H1 (cell line): ENCODE results near the gene LSM2. TPM values are rescaled to one million over a fixed set of nuclear protein-coding genes. Genes with fewer than 3 reads are reported as not detected.
A peak's percentile ranks its signal among the peaks of the same experiment; 100 is the strongest.

Experiments used
- CTCF ChIA-PET: fragments of 300-600 bp; sonication (Branson Sonifier 250); formaldehyde crosslinking; loops from one replicate; lab custom pipeline; 2021; ENCODE audit not compliant: partially characterized antibody; lab: Charles Lee
- POLR2A ChIA-PET: fragments of 300-600 bp; sonication (Branson Sonifier 250); formaldehyde crosslinking; loops from one replicate; lab custom pipeline; 2021; ENCODE audit warnings: inconsistent platforms; ENCODE audit not compliant: partially characterized antibody; lab: Charles Lee
- DNase-seq, 2 experiments: peaks; one replicate each; pipeline versions ENCODE4 v3.0.0 to v3.0.0-alpha.2; 2010 to 2022; ENCODE audit warnings: low spot score in 2 of 2, low read depth in 1 of 2, mixed read lengths in 1 of 2
- FAIRE-seq: peaks from 2 replicates; lab custom pipeline; 2011; peaks lifted over from hg19 to GRCh38; lab: Jason Lieb, UNC
- H2AFZ ChIP-seq: 2 replicates; pipeline ENCODE4 v1.8.1; 2012; ENCODE audit warnings: low read length, inconsistent platforms
- H2AK5ac ChIP-seq: 2 replicates; pipeline ENCODE4 v1.6.1; 2013; ENCODE audit warnings: low read depth, low read length
- H2BK120ac ChIP-seq: replicated peaks from 2 replicates; pipeline ENCODE3; 2013; ENCODE audit warnings: low read depth, low read length, inconsistent platforms
- H2BK12ac ChIP-seq: 2 replicates; pipeline ENCODE4 v1.6.1; 2013; ENCODE audit warnings: low read depth, low read length
- H2BK15ac ChIP-seq: 2 replicates; pipeline ENCODE4 v1.6.1; 2013; ENCODE audit warnings: low read length
- H2BK20ac ChIP-seq: 2 replicates; pipeline ENCODE4 v1.6.1; 2013; ENCODE audit warnings: low read length
- H2BK5ac ChIP-seq: 2 replicates; pipeline ENCODE4 v1.6.1; 2013; ENCODE audit warnings: low read depth, low read length
- H3K14ac ChIP-seq: 2 replicates; pipeline ENCODE4 v1.6.1; 2013; ENCODE audit warnings: inconsistent platforms; ENCODE audit not compliant: insufficient read length
- H3K18ac ChIP-seq: 2 replicates; pipeline ENCODE4 v1.6.1; 2013; ENCODE audit warnings: low read length; ENCODE audit errors: extremely low read depth
- H3K23ac ChIP-seq: 2 replicates; pipeline ENCODE4 v1.6.1; 2013; ENCODE audit warnings: inconsistent platforms; ENCODE audit not compliant: insufficient read length
- H3K23me2 ChIP-seq: 2 replicates; pipeline ENCODE4 v1.6.1; 2013; ENCODE audit warnings: low read depth, low read length
- H3K27ac ChIP-seq: 2 replicates; pipeline ENCODE4 v1.6.1; 2011; ENCODE audit warnings: low read depth, low read length, inconsistent platforms
- H3K27me3 ChIP-seq, 4 experiments: replicated peaks in 1 of 4; 1 replicate in 1 of 4; 2 replicates in 3 of 4; pipeline versions ENCODE4 v1.6.1 to v1.8.1; 2011 to 2013; ENCODE audit warnings: low read length in 3 of 4, mild to moderate bottlenecking in 3 of 4, inconsistent platforms in 2 of 4, mixed read lengths in 2 of 4, moderate library complexity in 1 of 4; ENCODE audit not compliant: control insufficient read depth in 3 of 4, insufficient read depth in 3 of 4; ENCODE audit errors: extremely low read depth in 1 of 4
- H3K36me3 ChIP-seq, 4 experiments: 2 replicates each; pipeline versions ENCODE4 v1.6.1 to v1.8.1; 2011 to 2013; ENCODE audit warnings: mild to moderate bottlenecking in 4 of 4, low read length in 3 of 4, moderate library complexity in 2 of 4, control low read depth in 1 of 4, inconsistent platforms in 1 of 4; ENCODE audit not compliant: insufficient read depth in 4 of 4, control insufficient read depth in 2 of 4
- H3K4ac ChIP-seq: replicated peaks from 2 replicates; pipeline ENCODE3; 2013; ENCODE audit warnings: low read length, low read depth, mixed read lengths, inconsistent platforms; ENCODE audit not compliant: insufficient read length
- H3K4me1 ChIP-seq, 4 experiments: replicated peaks in 1 of 4; 1 replicate in 1 of 4; 2 replicates in 3 of 4; pipeline versions ENCODE4 v1.6.1 to v1.8.1; 2011 to 2013; ENCODE audit warnings: low read length in 3 of 4, inconsistent platforms in 2 of 4, mixed read lengths in 1 of 4; ENCODE audit not compliant: insufficient read depth in 4 of 4, control insufficient read depth in 3 of 4
- H3K4me2 ChIP-seq, 2 experiments: 2 replicates each; pipeline versions ENCODE4 v1.6.1 to v1.8.1; 2011 to 2013; ENCODE audit warnings: low read depth in 2 of 2, low read length in 2 of 2, control low read depth in 1 of 2, inconsistent platforms in 1 of 2, mild to moderate bottlenecking in 1 of 2; ENCODE audit not compliant: insufficient read depth in 1 of 2
- H3K4me3 ChIP-seq, 4 experiments: fragments of 200-600, 300-600 bp in 1 of 4; sonication (generic), shearing (Covaris generic), sonication (Bioruptor Twin) in 1 of 4; 2 replicates each; pipeline versions ENCODE4 v1.5.1 to v1.8.1; 2011 to 2016; ENCODE audit warnings: low read length in 4 of 4, low read depth in 3 of 4, control low read depth in 2 of 4, inconsistent platforms in 2 of 4, mild to moderate bottlenecking in 2 of 4, mixed read lengths in 1 of 4, moderate library complexity in 1 of 4; ENCODE audit not compliant: insufficient read depth in 2 of 4; ENCODE audit errors: extremely low read depth in 1 of 4
- H3K56ac ChIP-seq: replicated peaks from 2 replicates; pipeline ENCODE3; 2013; ENCODE audit warnings: low read depth, mild to moderate bottlenecking, mixed read lengths, low read length, inconsistent platforms; ENCODE audit not compliant: insufficient read length
- H3K79me1 ChIP-seq: 2 replicates; pipeline ENCODE4 v1.6.1; 2013; ENCODE audit warnings: low read depth, low read length, control low read depth
- H3K79me2 ChIP-seq, 2 experiments: 2 replicates each; pipeline versions ENCODE4 v1.6.1 to v1.8.1; 2012 to 2013; ENCODE audit warnings: low read length in 2 of 2, mild to moderate bottlenecking in 2 of 2, inconsistent platforms in 1 of 2; ENCODE audit not compliant: insufficient read depth in 2 of 2, control insufficient read depth in 1 of 2
- H3K9ac ChIP-seq, 4 experiments: replicated peaks in 1 of 4; 1 replicate in 1 of 4; 2 replicates in 3 of 4; pipeline versions ENCODE4 v1.6.1 to v1.8.1; 2011 to 2013; ENCODE audit warnings: low read depth in 3 of 4, low read length in 3 of 4, control low read depth in 2 of 4, mild to moderate bottlenecking in 2 of 4, moderate library complexity in 2 of 4, inconsistent platforms in 1 of 4; ENCODE audit errors: extremely low read depth in 1 of 4
- H3K9me3 ChIP-seq, 2 experiments: 2 replicates each; pipeline versions ENCODE4 v1.6.1 to v1.8.1; 2012 to 2013; ENCODE audit warnings: mild to moderate bottlenecking in 2 of 2, moderate library complexity in 2 of 2, control low read depth in 1 of 2, inconsistent platforms in 1 of 2, low read depth in 1 of 2, low read length in 1 of 2, mixed read lengths in 1 of 2; ENCODE audit not compliant: insufficient read depth in 2 of 2
- H4K20me1 ChIP-seq, 2 experiments: replicated peaks in 1 of 2; 2 replicates each; pipeline versions ENCODE3 to v1.8.1; 2011 to 2013; ENCODE audit warnings: inconsistent platforms in 2 of 2, low read length in 2 of 2, mild to moderate bottlenecking in 1 of 2; ENCODE audit not compliant: insufficient read depth in 2 of 2, control insufficient read depth in 1 of 2
- H4K5ac ChIP-seq: 2 replicates; pipeline ENCODE4 v1.6.1; 2013; ENCODE audit warnings: low read length, low read depth, mixed read lengths, inconsistent platforms; ENCODE audit not compliant: insufficient read length
- H4K8ac ChIP-seq: 2 replicates; pipeline ENCODE4 v1.8.0; 2013; ENCODE audit warnings: mild to moderate bottlenecking, moderate library complexity, low read length, inconsistent platforms; ENCODE audit not compliant: insufficient read depth; ENCODE audit errors: extremely low read depth
- H4K91ac ChIP-seq: replicated peaks from 2 replicates; pipeline ENCODE3; 2013; ENCODE audit warnings: low read length, mixed read lengths, inconsistent platforms; ENCODE audit not compliant: insufficient read length
- BACH1 ChIP-seq: IDR thresholded peaks from 2 replicates; pipeline ENCODE4 v1.6.1; 2012; ENCODE audit warnings: low read length, improper control_type of control experiment
- CHD2 ChIP-seq: IDR thresholded peaks from 2 replicates; pipeline ENCODE4 v1.6.1; 2012; ENCODE audit warnings: low read length, improper control_type of control experiment
- CTBP2 ChIP-seq: IDR thresholded peaks from 2 replicates; pipeline ENCODE4 v1.7.0; 2011; ENCODE audit warnings: borderline replicate concordance, mild to moderate bottlenecking, moderate library complexity, mixed read lengths, low read length; ENCODE audit not compliant: insufficient read depth, insufficient read length
- EGR1 ChIP-seq: IDR thresholded peaks from 2 replicates; pipeline ENCODE4 v1.6.1; 2011; ENCODE audit warnings: low read depth, low read length, borderline replicate concordance
- EZH2 ChIP-seq: fragments of 200-600 bp; sonication (generic); IDR thresholded peaks from 2 replicates; pipeline ENCODE4 v1.7.1; 2012; ENCODE audit warnings: low read depth, mild to moderate bottlenecking, moderate library complexity, low read length, inconsistent platforms; ENCODE audit not compliant: severe bottlenecking
- JUN ChIP-seq: IDR thresholded peaks from 2 replicates; pipeline ENCODE4 v1.6.1; 2011; ENCODE audit warnings: low read depth, mild to moderate bottlenecking, improper control_type of control experiment, low read length
- JUND ChIP-seq: IDR thresholded peaks from 2 replicates; pipeline ENCODE4 v1.6.1; 2011; ENCODE audit warnings: mild to moderate bottlenecking, improper control_type of control experiment, low read length
- NANOG ChIP-seq: IDR thresholded peaks from 2 replicates; pipeline ENCODE4 v1.6.1; 2011; ENCODE audit warnings: low read length, low read depth, mild to moderate bottlenecking, inconsistent platforms; ENCODE audit not compliant: insufficient read depth, poor library complexity, severe bottlenecking
- POU5F1 ChIP-seq: IDR thresholded peaks from 2 replicates; pipeline ENCODE4 v1.6.1; 2011; ENCODE audit warnings: low read depth, mild to moderate bottlenecking, low read length, moderate library complexity
- USF2 ChIP-seq: IDR thresholded peaks from 2 replicates; pipeline ENCODE4 v1.6.1; 2011; ENCODE audit warnings: low read length, improper control_type of control experiment
- WGBS, 2 experiments: shearing (Covaris generic) in 1 of 2; methylation state at CpG; one replicate each; pipeline versions ENCODE4 v1.1.6 to v1.1.7; 2013 to 2015; ENCODE audit warnings: low lambda C conversion rate in 2 of 2, mixed read lengths in 2 of 2, inconsistent platforms in 1 of 2, low coverage in 1 of 2, missing lambda C conversion rate in 1 of 2; ENCODE audit not compliant: insufficient replicate concordance in 2 of 2, insufficient coverage in 1 of 2, insufficient read length in 1 of 2; ENCODE audit errors: extremely low coverage in 1 of 2, missing lambda C conversion rate in 1 of 2; 5-methylcytosine and 5-hydroxymethylcytosine counted together
- polyA plus RNA-seq, 7 experiments: library from polyadenylated mRNA; depleted of rRNA in 3 of 7; stranded (reverse) in 5 of 7; unstranded in 2 of 7; fragments of >200 nt in 5 of 7; fragments of 200-250 nt in 2 of 7; gene quantifications; 1 replicate in 5 of 7; 2 replicates in 1 of 7; 4 replicates in 1 of 7; pipeline versions ENCODE4 v1.2.1 to v1.2.3, GENCODE V29; 2011 to 2013; ENCODE audit warnings: missing spikeins in 2 of 7, mixed read lengths in 2 of 7
- total RNA-seq: library from RNA; stranded (reverse); fragmentation: NEBNext Ultra II Directional; extraction: Animal tissue kit (Norgen Biotek cat#: 25700); gene quantifications from 2 replicates; pipeline ENCODE4 v1.2.1, GENCODE V29; 2021

The LSM2 gene
- total and polyA plus RNA-seq, 2 of the 8 experiments (the other 6 are each of a cell fraction or from before 2014, with no cell fraction given) = 127 to 168 TPM

DNA sequence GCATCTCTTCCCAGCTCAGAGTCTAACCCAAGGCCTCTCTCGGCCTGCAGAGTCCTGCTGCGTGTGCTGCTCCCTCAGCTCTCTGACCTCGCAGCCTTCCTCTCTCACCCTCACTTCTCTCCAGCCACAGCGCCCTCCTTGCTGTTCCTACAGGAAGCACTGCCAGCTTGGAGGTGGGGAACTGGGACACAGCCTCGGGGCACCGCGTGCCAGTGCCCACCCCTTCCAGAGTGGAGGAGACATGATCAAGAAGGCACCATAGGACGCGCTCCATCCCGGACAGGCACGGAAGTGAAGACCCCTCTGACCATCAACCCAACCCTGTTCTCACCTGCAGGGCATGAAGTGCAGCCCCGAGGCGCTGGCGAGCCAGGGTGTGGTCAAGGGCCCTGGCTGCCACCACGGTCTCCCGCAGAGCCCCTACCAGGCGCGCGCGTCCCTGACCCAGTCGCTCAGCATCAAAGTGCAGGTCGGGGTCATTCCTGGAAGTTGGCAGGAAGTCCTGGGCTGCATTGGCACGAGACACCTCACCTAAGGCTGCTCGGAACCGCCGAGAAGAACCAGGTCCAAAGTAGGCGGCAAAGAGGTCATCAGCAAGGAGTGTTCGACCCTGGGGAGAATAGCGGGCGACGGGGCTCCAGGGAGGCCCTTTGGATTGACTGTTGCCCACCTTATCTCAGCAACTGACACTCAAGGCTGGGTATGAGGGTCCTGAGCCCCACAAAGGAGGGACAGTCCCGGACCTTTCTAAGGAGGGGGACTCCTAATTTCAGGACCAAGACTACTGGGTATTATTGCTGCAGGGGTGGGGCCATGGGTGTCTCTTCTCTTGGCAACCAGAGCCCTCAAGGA is 30.9 kb downstream of the LSM2 start:
- Histone ChIP-seq H2BK15ac (no peak overlapping the region), H2BK120ac (no peak overlapping the region), H3K27me3 (no peaks in the 10 kb centered on the region), H3K36me3 (peaks cover 5 to 26% (median 20%) of the 10 kb centered on the region in 4 experiments; a peak in 7 of 8 replicates), H4K20me1 (no peaks in the 10 kb centered on the region), H3K4me1 (peaks cover 0 to 7% (median 3%) of the 10 kb centered on the region in 4 experiments; a peak in 4 of 7 replicates), H3K23me2 (no peaks in the 10 kb centered on the region), H3K18ac (no peak overlapping the region), H3K4me2 (no peak overlapping the region), H2AK5ac (no peak overlapping the region), H2AFZ (no peak overlapping the region), H3K4me3 (no peak overlapping the region), H4K8ac (no peak overlapping the region), H2BK5ac (no peak overlapping the region), H2BK12ac (0 out of 2 replicates have a peak overlapping the region, but pooled peaks have one; percentile 27), H2BK20ac (no peak overlapping the region), H3K14ac (no peak overlapping the region), H4K91ac (no peak overlapping the region), H3K9ac (no peak overlapping the region), H3K4ac (no peak overlapping the region), H3K23ac (no peak overlapping the region), H3K9me3 (no peaks in the 10 kb centered on the region), H3K56ac (no peak overlapping the region), H3K79me2 (no peaks in the 10 kb centered on the region), H3K27ac (no peak overlapping the region), H3K79me1 (no peaks in the 10 kb centered on the region), H4K5ac (no peak overlapping the region)
- WGBS, 2 experiments = 93% methylated on average over 32 of the region's 32 CpGs; no CpG with 5 or more reads in 1 of the 2 experiments
- CTCF ChIA-PET = interaction anchor here (0.7 to 14.4 kb wide), 9 partner anchors 9 to 230 kb away, joined by 3 to 228 read pairs (median 4); partner anchors contain the start of genes ATP6V1G2, DDAH2, LY6G6D and MPIG6B
- no peak for FAIRE-seq
- no peak for DNase-seq
- POLR2A ChIA-PET = interaction anchor here (0.6 to 10.7 kb wide), 19 partner anchors 9 to 308 kb away, joined by 3 to 85 read pairs (median 4); partner anchors contain the start of genes C6orf47, DDAH2, DXO and GPANK1
- TF ChIP-seq JUN (no peak), CTBP2 (no peak), EZH2 (no peak), CHD2 (no peak), EGR1 (no peak), NANOG (no peak), POU5F1 (no peak), USF2 (no peak), BACH1 (no peak), JUND (no peak)
